Measurements from ENCODE around the gene IL13. TPM values are rescaled to one million over a fixed set of nuclear protein-coding genes. Genes with fewer than 3 reads are reported as not detected.
A peak's percentile ranks its signal among the peaks of the same experiment; 100 is the strongest.

IL13 gene
- polyA plus RNA-seq, 1 donor from 2014 or later, result 0.25 TPM

DNA sequence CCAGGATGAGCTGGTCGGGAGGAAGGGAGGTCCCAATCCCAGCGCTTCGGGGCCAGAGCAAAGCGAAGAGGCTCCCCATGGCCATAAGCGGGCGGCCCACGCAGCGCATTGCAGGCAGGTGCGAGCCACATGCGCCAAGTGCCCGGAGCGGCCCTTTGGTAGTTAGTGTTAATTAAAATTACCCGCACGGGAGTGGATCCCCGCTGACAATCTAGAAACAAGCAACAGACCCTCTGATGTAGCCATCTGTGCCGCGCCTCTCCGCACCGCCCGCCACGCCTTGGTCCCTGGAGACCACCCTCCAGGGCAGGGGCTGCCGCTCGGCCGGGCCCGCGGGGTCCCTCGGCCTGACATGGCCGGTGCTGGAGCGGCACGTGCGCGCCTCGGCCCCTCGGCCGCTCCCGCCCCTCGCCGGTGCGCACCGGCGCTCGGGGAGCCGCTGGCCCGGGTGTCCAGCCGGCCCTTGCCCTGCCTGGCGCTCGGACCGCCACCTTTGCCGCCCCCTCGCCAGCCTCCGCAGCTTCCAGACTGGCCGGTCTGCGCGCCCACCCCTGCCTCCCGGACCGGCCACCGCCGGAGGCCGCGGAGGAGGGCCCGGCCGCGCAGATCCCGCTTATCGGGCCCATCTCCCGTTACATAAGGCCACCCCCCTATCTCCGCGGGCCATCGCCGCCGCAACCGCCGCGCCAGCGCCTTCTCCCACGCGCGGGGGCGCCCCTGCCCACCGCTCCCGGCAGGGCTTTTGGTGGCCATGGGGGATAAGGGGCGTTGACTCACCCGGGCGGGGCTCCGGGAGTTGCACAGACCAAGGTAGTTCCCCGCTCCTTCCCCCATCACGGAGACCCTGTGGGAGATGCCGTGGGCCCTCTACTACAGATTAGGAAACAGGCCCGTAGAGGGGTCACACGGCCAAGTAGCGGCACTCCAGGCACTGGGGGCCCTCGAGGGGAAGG lies 1.9 kb upstream of the IL13 start:
- no peaks in the 10 kb centered on the region for H3F3A ChIP-seq (ENCODE audit: insufficient read depth, low read length, poor library complexity, severe bottlenecking)
- no peak overlapping the region for H3K9ac ChIP-seq (ENCODE audit: low read length)
- H3K27ac ChIP-seq (ENCODE audit: low read length), result no peak overlapping the region
- no peak overlapping the region for H3K4me2 ChIP-seq (ENCODE audit: low read length)
- TF ChIP-seq TAF1 (IDR thresholded peaks at IDR 0.05; ENCODE audit: low read depth) (no peak), POLR2AphosphoS5 (IDR thresholded peaks at IDR 0.05) (no peak), RAD21 (conservative IDR thresholded peaks at IDR 0.05) (no peak)
- TF ChIP-seq, protein P1, sequence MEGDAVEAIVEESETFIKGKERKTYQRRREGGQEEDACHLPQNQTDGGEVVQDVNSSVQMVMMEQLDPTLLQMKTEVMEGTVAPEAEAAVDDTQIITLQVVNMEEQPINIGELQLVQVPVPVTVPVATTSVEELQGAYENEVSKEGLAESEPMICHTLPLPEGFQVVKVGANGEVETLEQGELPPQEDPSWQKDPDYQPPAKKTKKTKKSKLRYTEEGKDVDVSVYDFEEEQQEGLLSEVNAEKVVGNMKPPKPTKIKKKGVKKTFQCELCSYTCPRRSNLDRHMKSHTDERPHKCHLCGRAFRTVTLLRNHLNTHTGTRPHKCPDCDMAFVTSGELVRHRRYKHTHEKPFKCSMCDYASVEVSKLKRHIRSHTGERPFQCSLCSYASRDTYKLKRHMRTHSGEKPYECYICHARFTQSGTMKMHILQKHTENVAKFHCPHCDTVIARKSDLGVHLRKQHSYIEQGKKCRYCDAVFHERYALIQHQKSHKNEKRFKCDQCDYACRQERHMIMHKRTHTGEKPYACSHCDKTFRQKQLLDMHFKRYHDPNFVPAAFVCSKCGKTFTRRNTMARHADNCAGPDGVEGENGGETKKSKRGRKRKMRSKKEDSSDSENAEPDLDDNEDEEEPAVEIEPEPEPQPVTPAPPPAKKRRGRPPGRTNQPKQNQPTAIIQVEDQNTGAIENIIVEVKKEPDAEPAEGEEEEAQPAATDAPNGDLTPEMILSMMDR (IDR thresholded peaks at IDR 0.05; ENCODE audit: poor library complexity, severe bottlenecking), result no peak
- H3K4me3 ChIP-seq (ENCODE audit: low read length), result peak overlapping the region; percentile 39
- H2AFZ ChIP-seq (ENCODE audit: low read depth, low read length), result no peak overlapping the region
- no peaks in the 10 kb centered on the region for H3K79me2 ChIP-seq (replicated peaks; ENCODE audit: insufficient read depth, low read length)
- no peaks in the 10 kb centered on the region for H3K9me3 ChIP-seq (ENCODE audit: low read length)
- no peaks in the 10 kb centered on the region for H3K9me2 ChIP-seq (ENCODE audit: insufficient read depth, low read length)
- H3K27me3 ChIP-seq (ENCODE audit: insufficient read depth, low read depth, low read length), result peaks cover 23% of the 10 kb centered on the region
- no peaks in the 10 kb centered on the region for H3K36me3 ChIP-seq (ENCODE audit: insufficient read depth, low read length)
- H4K20me1 ChIP-seq (ENCODE audit: insufficient read depth), result no peaks in the 10 kb centered on the region

DNA sequence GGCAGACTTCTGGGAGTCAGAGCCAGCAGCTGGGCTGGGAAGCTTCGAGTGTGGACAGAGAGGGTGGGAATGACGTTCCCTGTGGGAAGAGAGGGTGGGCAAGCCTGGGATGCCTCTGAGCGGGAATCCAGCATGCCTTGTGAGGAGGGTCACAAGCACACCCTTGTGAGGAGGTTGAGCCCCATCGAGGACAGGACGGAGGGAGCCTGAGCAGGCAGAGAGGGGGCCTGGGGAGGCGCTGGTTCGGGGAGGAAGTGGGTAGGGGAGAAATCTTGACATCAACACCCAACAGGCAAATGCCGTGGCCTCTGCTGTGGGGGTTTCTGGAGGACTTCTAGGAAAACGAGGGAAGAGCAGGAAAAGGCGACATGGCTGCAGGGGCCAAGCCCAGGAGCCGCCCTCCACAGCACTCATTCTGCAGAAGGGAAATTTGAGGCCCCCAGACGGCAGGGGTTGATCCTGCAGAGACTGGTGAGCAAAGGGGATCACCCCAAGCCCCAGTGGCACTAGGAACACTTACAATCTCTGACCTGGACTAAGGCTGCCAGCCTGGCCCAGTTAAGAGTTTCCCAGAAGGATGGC lies 1.1 kb upstream of the IL13 start:
- no peak overlapping the region for H3K4me3 ChIP-seq (ENCODE audit: low read length)
- no peaks in the 10 kb centered on the region for H3K79me2 ChIP-seq (replicated peaks; ENCODE audit: insufficient read depth, low read length)
- H3K27me3 ChIP-seq (ENCODE audit: insufficient read depth, low read depth, low read length), result peaks cover 23% of the 10 kb centered on the region
- H3K9ac ChIP-seq (ENCODE audit: low read length), result no peak overlapping the region
- no peak overlapping the region for H3K27ac ChIP-seq (ENCODE audit: low read length)
- H4K20me1 ChIP-seq (ENCODE audit: insufficient read depth), result no peaks in the 10 kb centered on the region
- H3K36me3 ChIP-seq (ENCODE audit: insufficient read depth, low read length), result no peaks in the 10 kb centered on the region
- H3F3A ChIP-seq (ENCODE audit: insufficient read depth, low read length, poor library complexity, severe bottlenecking), result no peaks in the 10 kb centered on the region
- TF ChIP-seq, protein P1 (IDR thresholded peaks at IDR 0.05; ENCODE audit: poor library complexity, severe bottlenecking), result no peak
- TF ChIP-seq RAD21 (conservative IDR thresholded peaks at IDR 0.05) (no peak), TAF1 (IDR thresholded peaks at IDR 0.05; ENCODE audit: low read depth) (no peak), MXI1 (conservative IDR thresholded peaks at IDR 0.05; ENCODE audit: poor library complexity, severe bottlenecking) (no peak), EP300 (conservative IDR thresholded peaks at IDR 0.05; ENCODE audit: poor library complexity, severe bottlenecking) (no peak), POLR2AphosphoS5 (IDR thresholded peaks at IDR 0.05) (no peak)
- TF ChIP-seq, protein P2, sequence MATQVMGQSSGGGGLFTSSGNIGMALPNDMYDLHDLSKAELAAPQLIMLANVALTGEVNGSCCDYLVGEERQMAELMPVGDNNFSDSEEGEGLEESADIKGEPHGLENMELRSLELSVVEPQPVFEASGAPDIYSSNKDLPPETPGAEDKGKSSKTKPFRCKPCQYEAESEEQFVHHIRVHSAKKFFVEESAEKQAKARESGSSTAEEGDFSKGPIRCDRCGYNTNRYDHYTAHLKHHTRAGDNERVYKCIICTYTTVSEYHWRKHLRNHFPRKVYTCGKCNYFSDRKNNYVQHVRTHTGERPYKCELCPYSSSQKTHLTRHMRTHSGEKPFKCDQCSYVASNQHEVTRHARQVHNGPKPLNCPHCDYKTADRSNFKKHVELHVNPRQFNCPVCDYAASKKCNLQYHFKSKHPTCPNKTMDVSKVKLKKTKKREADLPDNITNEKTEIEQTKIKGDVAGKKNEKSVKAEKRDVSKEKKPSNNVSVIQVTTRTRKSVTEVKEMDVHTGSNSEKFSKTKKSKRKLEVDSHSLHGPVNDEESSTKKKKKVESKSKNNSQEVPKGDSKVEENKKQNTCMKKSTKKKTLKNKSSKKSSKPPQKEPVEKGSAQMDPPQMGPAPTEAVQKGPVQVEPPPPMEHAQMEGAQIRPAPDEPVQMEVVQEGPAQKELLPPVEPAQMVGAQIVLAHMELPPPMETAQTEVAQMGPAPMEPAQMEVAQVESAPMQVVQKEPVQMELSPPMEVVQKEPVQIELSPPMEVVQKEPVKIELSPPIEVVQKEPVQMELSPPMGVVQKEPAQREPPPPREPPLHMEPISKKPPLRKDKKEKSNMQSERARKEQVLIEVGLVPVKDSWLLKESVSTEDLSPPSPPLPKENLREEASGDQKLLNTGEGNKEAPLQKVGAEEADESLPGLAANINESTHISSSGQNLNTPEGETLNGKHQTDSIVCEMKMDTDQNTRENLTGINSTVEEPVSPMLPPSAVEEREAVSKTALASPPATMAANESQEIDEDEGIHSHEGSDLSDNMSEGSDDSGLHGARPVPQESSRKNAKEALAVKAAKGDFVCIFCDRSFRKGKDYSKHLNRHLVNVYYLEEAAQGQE (IDR thresholded peaks at IDR 0.05; ENCODE audit: borderline replicate concordance), result no peak
- H2AFZ ChIP-seq (ENCODE audit: low read depth, low read length), result no peak overlapping the region
- no peaks in the 10 kb centered on the region for H3K9me3 ChIP-seq (ENCODE audit: low read length)
- H3K9me2 ChIP-seq (ENCODE audit: insufficient read depth, low read length), result no peaks in the 10 kb centered on the region
- H3K4me2 ChIP-seq (ENCODE audit: low read length), result no peak overlapping the region

Data from neural cell (in vitro differentiated cells).